DOHH2 (cell line): ENCODE measurements around the gene CACNB1.

Experiments
- H3F3A ChIP-seq: fragments of 200-600 bp; sonication (generic), shearing (Covaris generic); 2 replicates; pipeline ENCODE4 v1.6.0; 2016; ENCODE audit warnings: antibody characterized with exemption, mild to moderate bottlenecking; ENCODE audit not compliant: control insufficient read depth, insufficient read depth
- H3K27ac ChIP-seq: fragments of 200-600 bp; sonication (generic); 2 replicates; pipeline ENCODE4 v1.5.1; 2014; ENCODE audit warnings: low read depth, mild to moderate bottlenecking, low read length, moderate library complexity
- H3K27me3 ChIP-seq: fragments of 200-600 bp; sonication (generic); 2 replicates; pipeline ENCODE4 v1.6.1; 2014; ENCODE audit warnings: mild to moderate bottlenecking, low read length, mixed read lengths; ENCODE audit not compliant: control insufficient read depth
- H3K36me3 ChIP-seq: fragments of 200-600 bp; sonication (generic); 2 replicates; pipeline ENCODE4 v1.6.1; 2014; ENCODE audit warnings: mild to moderate bottlenecking, low read length, moderate library complexity, mixed read lengths; ENCODE audit not compliant: control insufficient read depth
- H3K4me1 ChIP-seq: fragments of 200-600 bp; sonication (generic); 2 replicates; pipeline ENCODE4 v1.6.1; 2014; ENCODE audit warnings: mild to moderate bottlenecking, low read length, mixed read lengths; ENCODE audit not compliant: control insufficient read depth
- H3K4me2 ChIP-seq: fragments of 200-600 bp; sonication (generic); 2 replicates; pipeline ENCODE4 v1.6.0; 2014; ENCODE audit warnings: mild to moderate bottlenecking, low read length, moderate library complexity
- H3K4me3 ChIP-seq: fragments of 200-600 bp; sonication (generic); 2 replicates; pipeline ENCODE4 v1.5.1; 2014; ENCODE audit warnings: mild to moderate bottlenecking, low read length, mixed read lengths
- H3K79me2 ChIP-seq: fragments of 200-600 bp; sonication (generic); 2 replicates; pipeline ENCODE4 v1.6.1; 2014; ENCODE audit warnings: mild to moderate bottlenecking, low read length, mixed read lengths; ENCODE audit not compliant: control insufficient read depth
- H3K9me2 ChIP-seq: fragments of 200-600 bp; sonication (generic); replicated peaks from 2 replicates; pipeline ENCODE4 v1.6.1; 2014; ENCODE audit warnings: mild to moderate bottlenecking, low read length, mixed read lengths; ENCODE audit not compliant: control insufficient read depth
- H3K9me3 ChIP-seq: fragments of 200-600 bp; sonication (generic); 2 replicates; pipeline ENCODE4 v1.6.1; 2014; ENCODE audit warnings: antibody characterized with exemption, low read length, mixed read lengths; ENCODE audit not compliant: control insufficient read depth, insufficient read depth
- H4K20me1 ChIP-seq: fragments of 200-600 bp; sonication (generic); 2 replicates; pipeline ENCODE4 v1.6.0; 2014; ENCODE audit warnings: low read depth, mild to moderate bottlenecking, antibody characterized with exemption, low read length, moderate library complexity; ENCODE audit not compliant: control insufficient read depth, insufficient read depth
- EZH2phosphoT487 ChIP-seq: fragments of 200-600 bp; sonication (generic); IDR thresholded peaks from 2 replicates; pipeline ENCODE4 v1.6.1; 2017; ENCODE audit warnings: borderline replicate concordance, mild to moderate bottlenecking, antibody characterized with exemption, low read length, moderate library complexity, mixed read lengths
- TF ChIP-seq, protein P1 (sequence below): fragments of 200-600 bp; sonication (generic); IDR thresholded peaks from one replicate; pipeline ENCODE4 v1.5.1; 2014; ENCODE audit warnings: antibody characterized with exemption, mild to moderate bottlenecking, low read depth, low read length; ENCODE audit not compliant: poor library complexity, severe bottlenecking

CACNB1 gene

GRCh38 chr17:39239640-39240314, 42.3 kb upstream of the CACNB1 start:
- H3K4me3 ChIP-seq = peak overlapping the region; percentile 33; the same call in 1 of the 2 replicates
- peaks cover 60% of the 10 kb centered on the region for H3K4me1 ChIP-seq
- no peaks in the 10 kb centered on the region for H3K79me2 ChIP-seq
- no peaks in the 10 kb centered on the region for H3K9me2 ChIP-seq
- no peaks in the 10 kb centered on the region for H3K27me3 ChIP-seq
- TF ChIP-seq, protein P1, sequence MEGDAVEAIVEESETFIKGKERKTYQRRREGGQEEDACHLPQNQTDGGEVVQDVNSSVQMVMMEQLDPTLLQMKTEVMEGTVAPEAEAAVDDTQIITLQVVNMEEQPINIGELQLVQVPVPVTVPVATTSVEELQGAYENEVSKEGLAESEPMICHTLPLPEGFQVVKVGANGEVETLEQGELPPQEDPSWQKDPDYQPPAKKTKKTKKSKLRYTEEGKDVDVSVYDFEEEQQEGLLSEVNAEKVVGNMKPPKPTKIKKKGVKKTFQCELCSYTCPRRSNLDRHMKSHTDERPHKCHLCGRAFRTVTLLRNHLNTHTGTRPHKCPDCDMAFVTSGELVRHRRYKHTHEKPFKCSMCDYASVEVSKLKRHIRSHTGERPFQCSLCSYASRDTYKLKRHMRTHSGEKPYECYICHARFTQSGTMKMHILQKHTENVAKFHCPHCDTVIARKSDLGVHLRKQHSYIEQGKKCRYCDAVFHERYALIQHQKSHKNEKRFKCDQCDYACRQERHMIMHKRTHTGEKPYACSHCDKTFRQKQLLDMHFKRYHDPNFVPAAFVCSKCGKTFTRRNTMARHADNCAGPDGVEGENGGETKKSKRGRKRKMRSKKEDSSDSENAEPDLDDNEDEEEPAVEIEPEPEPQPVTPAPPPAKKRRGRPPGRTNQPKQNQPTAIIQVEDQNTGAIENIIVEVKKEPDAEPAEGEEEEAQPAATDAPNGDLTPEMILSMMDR = peak; percentile 96
- TF ChIP-seq EZH2phosphoT487 = no peak
- H4K20me1 ChIP-seq = no peaks in the 10 kb centered on the region; the same call in 1 of the 2 replicates
- no peaks in the 10 kb centered on the region for H3K9me3 ChIP-seq
- no peak overlapping the region for H3K27ac ChIP-seq
- H3K36me3 ChIP-seq = no peaks in the 10 kb centered on the region
- H3F3A ChIP-seq = peaks cover 15% of the 10 kb centered on the region; the same call in 1 of the 2 replicates
- peak overlapping the region; percentile 58 for H3K4me2 ChIP-seq

- Histone ChIP-seq H3K4me3 (peak overlapping the region; percentile 16; the same call in 1 of the 2 replicates), H3K9me2 (no peaks in the 10 kb centered on the region), H3F3A (peaks cover 7% of the 10 kb centered on the region; the same call in 1 of the 2 replicates), H3K4me1 (peaks cover 47% of the 10 kb centered on the region), H3K79me2 (no peaks in the 10 kb centered on the region), H3K9me3 (no peaks in the 10 kb centered on the region), H3K27ac (no peak overlapping the region), H3K27me3 (no peaks in the 10 kb centered on the region), H3K36me3 (no peaks in the 10 kb centered on the region), H3K4me2 (peak overlapping the region; percentile 36), H4K20me1 (no peaks in the 10 kb centered on the region; the same call in 1 of the 2 replicates)
- TF ChIP-seq, protein P1 = no peak
- TF ChIP-seq EZH2phosphoT487 = no peak
Observed at GRCh38 chr17:39238311-39238972, 41.0 kb upstream of the CACNB1 start.

GRCh38 chr17:39237586-39237985, 40.1 kb upstream of the CACNB1 start:
- Histone ChIP-seq H3K27ac (no peak overlapping the region), H3K9me2 (no peaks in the 10 kb centered on the region), H3K27me3 (no peaks in the 10 kb centered on the region), H3F3A (peaks cover 4% of the 10 kb centered on the region; the same call in 1 of the 2 replicates), H3K9me3 (no peaks in the 10 kb centered on the region), H3K4me1 (peaks cover 43% of the 10 kb centered on the region), H4K20me1 (no peaks in the 10 kb centered on the region; the same call in 1 of the 2 replicates), H3K4me3 (no peak overlapping the region), H3K79me2 (no peaks in the 10 kb centered on the region), H3K36me3 (no peaks in the 10 kb centered on the region), H3K4me2 (no peak overlapping the region)
- no peak for TF ChIP-seq EZH2phosphoT487
- TF ChIP-seq, protein P1 = no peak
